ENCODE measurements around the gene NUDT17.

GRCh38 chr1:145871994-145872924, 26.8 kb downstream of the NUDT17 start:
- no peak for TF ChIP-seq CTCF (IDR thresholded peaks at IDR 0.05)
- TF ChIP-seq EP300 (IDR thresholded peaks at IDR 0.05): no peak
- TF ChIP-seq POLR2A (IDR thresholded peaks at IDR 0.05): peak in 1 of 4 donors; percentile 9
- no peak for TF ChIP-seq POLR2AphosphoS5 (IDR thresholded peaks at IDR 0.05)

Measured in upper lobe of left lung (tissue), 4 donors.